Stimulated activated CD4-positive, alpha-beta T cell treated with anti-CD3 and anti-CD28 coated beads, Interleukin-2, amount 100 ng/mL, for 24 hours (primary cell): ENCODE results near the gene PYGB.
"Not testable (repeated sequence)": the region's sequence is repeated elsewhere in the genome, so short reads cannot be mapped to it uniquely, and the experiment has no call there.

ENCODE experiments used
- DNase-seq, 2 donors: peaks; one replicate each; pipeline ENCODE4 v3.0.0-alpha.2; 2020

The PYGB gene

GRCh38 chr20:25249198-25249931 is 1.5 kb downstream of the PYGB start:
- DNase-seq: no peak

GRCh38 chr20:25250508-25250907 is 2.6 kb downstream of the PYGB start:
- DNase-seq: no peak

- no peak for DNase-seq
Observed at GRCh38 chr20:25251019-25251418, 3.1 kb downstream of the PYGB start.

GRCh38 chr20:25251558-25251957 is 3.7 kb downstream of the PYGB start:
- DNase-seq: no peak

DNA sequence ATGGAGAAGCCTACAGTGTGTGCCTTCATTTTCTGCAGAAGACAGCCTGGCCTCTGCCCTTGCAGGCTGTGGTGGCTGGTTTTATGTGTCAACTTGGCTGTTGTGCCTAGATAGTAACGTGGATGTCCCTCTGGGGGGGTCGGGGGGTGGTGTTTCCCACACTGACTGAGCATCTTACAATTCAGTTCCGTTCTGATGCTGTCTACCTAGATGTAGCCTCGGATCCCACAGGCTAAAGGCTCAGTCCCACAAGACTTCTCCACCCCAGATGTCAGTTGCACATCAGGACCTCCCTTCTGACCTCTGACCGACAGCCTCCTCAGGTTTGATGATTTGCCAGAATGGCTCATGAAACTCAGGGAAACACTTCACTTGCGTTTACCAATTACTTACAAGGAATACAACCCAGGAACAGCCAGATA is 4.4 kb downstream of the PYGB start:
- no peak for DNase-seq

GRCh38 chr20:25252686-25253421 is 5.0 kb downstream of the PYGB start:
- no peak for DNase-seq

GRCh38 chr20:25253606-25254275 is 5.9 kb downstream of the PYGB start:
- DNase-seq: no peak

GRCh38 chr20:25254571-25254970 is 6.7 kb downstream of the PYGB start:
- DNase-seq: no peak

DNA sequence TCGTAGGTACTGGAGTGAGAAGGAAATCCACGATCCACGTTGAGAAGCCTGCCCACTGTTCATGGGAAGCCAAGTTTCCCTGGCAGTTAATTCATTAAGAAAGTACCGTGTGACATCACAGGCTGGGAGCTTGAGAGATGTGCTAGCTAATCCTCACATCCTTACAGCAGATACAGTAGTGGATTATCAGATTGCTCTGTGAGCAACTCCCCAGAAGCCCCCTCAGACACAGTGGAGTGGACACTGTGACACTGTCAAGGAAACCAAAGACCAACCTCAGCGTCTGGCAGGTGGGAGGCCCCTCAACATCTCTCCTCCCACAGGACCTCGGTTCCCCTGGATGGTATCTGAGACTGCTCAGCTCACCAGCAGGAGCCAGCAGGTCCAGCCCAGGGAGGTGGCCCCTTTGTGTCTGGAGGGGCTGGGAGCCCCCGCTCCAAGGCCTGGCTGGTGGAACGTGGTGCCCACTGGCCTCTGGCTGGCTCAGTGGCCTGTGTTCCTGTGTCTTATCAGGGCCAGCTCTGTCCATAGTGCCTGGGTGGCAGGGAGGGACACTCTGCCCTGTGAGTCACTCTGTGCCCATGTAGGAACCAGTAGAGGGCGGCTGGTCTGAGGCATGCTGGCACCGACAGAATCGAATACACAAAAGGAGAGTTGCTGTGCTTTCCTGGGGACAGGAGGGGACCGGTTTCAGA is 7.2 kb downstream of the PYGB start:
- DNase-seq: no peak

DNA sequence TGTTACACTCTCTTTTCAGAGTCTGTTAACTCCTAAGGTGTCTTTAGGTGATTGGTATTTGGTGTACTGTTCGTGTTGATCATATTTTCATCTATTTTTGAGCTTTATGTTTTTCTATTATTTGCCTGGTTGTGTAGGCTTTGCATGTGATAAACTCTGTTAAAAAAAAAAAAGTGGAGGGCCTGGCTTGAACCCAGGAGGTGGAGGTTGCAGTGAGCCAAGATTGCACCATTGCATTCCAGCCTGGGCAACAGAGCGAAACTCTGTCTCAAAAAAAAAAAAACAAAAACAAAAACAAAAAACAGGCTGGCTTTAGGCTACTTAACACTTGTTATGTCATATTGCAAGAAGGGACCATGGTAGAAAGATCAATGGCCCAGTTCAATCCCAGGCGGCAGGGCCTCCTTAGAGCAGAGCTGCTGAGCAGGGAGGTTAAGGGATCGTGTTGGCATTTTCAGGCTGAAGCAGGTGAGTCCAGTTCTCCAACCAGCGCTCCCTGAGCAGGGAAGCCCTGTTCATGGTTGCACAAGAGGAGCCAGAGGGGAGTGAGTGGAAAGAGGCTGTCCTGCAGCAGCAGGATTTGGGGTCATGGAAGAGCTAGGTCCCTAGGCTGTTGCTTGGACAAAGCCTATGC is 8.5 kb downstream of the PYGB start:
- no peak for DNase-seq

- DNase-seq: no peak
Observed at GRCh38 chr20:25257130-25257529, 9.2 kb downstream of the PYGB start.

GRCh38 chr20:25257756-25258475 is 10.0 kb downstream of the PYGB start:
- no peak for DNase-seq

GRCh38 chr20:25258476-25258805 is 10.6 kb downstream of the PYGB start:
- DNase-seq: no peak

GRCh38 chr20:25258828-25259227 is 10.9 kb downstream of the PYGB start:
- no peak for DNase-seq

GRCh38 chr20:25259358-25259757 is 11.5 kb downstream of the PYGB start:
- DNase-seq: no peak

GRCh38 chr20:25259788-25260254 is 11.9 kb downstream of the PYGB start:
- DNase-seq: no peak

DNA sequence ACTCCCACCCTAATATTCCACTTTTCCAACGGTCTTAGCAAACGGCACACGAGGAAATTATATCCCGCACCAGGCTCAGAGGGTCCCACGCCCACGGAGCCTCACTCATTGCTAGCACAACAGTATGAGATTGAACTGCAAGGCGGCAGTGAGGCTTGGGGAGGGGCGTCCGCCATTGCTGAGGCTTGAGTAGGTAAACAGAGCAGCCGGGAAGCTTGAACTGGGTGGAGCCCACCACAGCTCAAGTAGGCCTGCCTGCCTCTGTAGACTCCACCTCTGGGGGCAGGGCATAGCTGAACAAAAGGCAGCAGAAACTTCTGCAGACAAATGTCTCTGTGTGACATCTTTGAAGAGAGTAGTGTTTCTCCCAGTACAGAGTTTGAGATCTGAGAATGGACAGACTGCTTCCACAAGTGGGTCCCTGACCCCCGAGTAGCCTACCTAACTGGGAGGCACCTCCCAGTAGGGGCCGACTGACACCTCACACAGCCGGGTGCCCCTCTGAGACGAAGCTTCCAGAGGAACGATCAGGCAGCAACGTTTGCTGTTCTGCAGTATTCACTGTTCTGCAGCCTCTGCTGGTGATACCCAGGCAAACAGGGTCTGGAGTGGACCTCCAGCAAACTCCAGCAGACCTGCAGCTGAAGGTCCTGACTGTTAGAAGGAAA is 13.0 kb downstream of the PYGB start:
- not testable (repeated sequence) for DNase-seq

DNA sequence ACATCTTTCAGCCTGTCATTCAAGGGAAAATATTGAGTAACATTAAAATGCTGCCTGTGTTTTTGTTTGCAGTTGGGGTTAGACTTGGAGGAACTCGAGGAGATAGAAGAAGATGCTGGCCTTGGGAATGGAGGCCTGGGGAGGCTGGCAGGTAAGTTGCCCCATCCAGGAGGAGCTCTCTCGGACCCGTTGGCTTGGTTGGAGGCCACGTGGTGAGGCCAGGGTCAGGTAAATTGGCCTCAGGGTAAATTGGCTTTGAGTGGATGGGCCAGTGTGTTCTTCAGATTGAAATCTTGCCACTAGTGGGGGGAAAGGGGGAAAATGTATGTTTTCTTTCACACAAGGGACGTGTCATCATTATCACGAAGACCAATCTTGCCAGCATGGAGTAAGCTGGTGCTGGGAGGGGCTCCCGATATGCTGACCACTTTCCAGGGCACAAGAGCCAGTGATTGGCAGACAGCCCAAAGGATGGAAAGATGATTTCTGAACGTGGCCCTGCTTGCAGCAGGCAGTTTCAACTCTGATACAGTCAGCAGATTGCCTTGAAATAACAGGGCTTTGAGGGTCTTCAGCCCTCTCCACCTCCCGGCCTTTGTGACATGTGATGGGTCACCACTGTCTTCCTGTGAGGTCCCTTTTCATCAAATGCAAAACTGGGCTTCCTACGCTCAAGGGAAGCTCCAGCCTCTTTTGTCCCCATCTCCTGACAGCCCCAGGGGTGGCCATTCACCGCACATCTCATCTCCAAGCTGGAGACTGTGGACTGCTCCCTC is 21.4 kb downstream of the PYGB start:
- DNase-seq: no peak

GRCh38 chr20:25269833-25270170 is 21.9 kb downstream of the PYGB start:
- no peak for DNase-seq

GRCh38 chr20:25270829-25271251 is 23.0 kb downstream of the PYGB start:
- DNase-seq: no peak
